Stimulated activated CD8-positive, alpha-beta memory T cell treated with anti-CD3 and anti-CD28 coated beads, Interleukin-4, amount 100 ng/mL, for 1 hour (primary cell): ENCODE results near the gene DOCK4.

ENCODE experiments used
- DNase-seq, 2 donors: peaks; one replicate each; pipeline ENCODE4 v3.0.0-alpha.2; 2020; ENCODE audit warnings: low read depth in 2 of 2, low spot score in 1 of 2

DOCK4 gene

GRCh38 chr7:111780527-111780926 is 425.7 kb downstream of the DOCK4 start:
- DNase-seq, result no peak

- DNase-seq, result no peak
Measured at GRCh38 chr7:111775206-111775605, 431.0 kb downstream of the DOCK4 start.

GRCh38 chr7:111772716-111773115 is 433.5 kb downstream of the DOCK4 start:
- DNase-seq, result no peak

- no peak for DNase-seq
Measured at GRCh38 chr7:111771638-111772037, 434.6 kb downstream of the DOCK4 start.

- DNase-seq, result no peak
Measured at GRCh38 chr7:111770116-111770515, 436.1 kb downstream of the DOCK4 start.

GRCh38 chr7:111765751-111766643 is 440.2 kb downstream of the DOCK4 start:
- no peak for DNase-seq

- DNase-seq, result no peak
Measured at GRCh38 chr7:111763221-111763801, 442.9 kb downstream of the DOCK4 start.

GRCh38 chr7:111762799-111763198 is 443.4 kb downstream of the DOCK4 start:
- DNase-seq, result no peak

GRCh38 chr7:111762211-111762610 is 444.0 kb downstream of the DOCK4 start:
- no peak for DNase-seq

GRCh38 chr7:111760043-111760442 is 446.2 kb downstream of the DOCK4 start:
- DNase-seq, result no peak

- DNase-seq, result no peak
Measured at GRCh38 chr7:111758332-111758731, 447.9 kb downstream of the DOCK4 start.

GRCh38 chr7:111756687-111757178 is 449.5 kb downstream of the DOCK4 start:
- DNase-seq, result no peak

GRCh38 chr7:111755383-111755782 is 450.8 kb downstream of the DOCK4 start:
- DNase-seq, result no peak

GRCh38 chr7:111753968-111754367 is 452.2 kb downstream of the DOCK4 start:
- no peak for DNase-seq

GRCh38 chr7:111752022-111752582 is 454.1 kb downstream of the DOCK4 start:
- peak in 1 of 2 donors; percentile 21 for DNase-seq

- no peak for DNase-seq
Measured at GRCh38 chr7:111750878-111751277, 455.3 kb downstream of the DOCK4 start.

- no peak for DNase-seq
Measured at GRCh38 chr7:111750228-111750627, 456.0 kb downstream of the DOCK4 start.

GRCh38 chr7:111749625-111750024 is 456.6 kb downstream of the DOCK4 start:
- no peak for DNase-seq

GRCh38 chr7:111747718-111748117 is 458.5 kb downstream of the DOCK4 start:
- DNase-seq, result no peak

GRCh38 chr7:111746950-111747349 is 459.2 kb downstream of the DOCK4 start:
- DNase-seq, result no peak

GRCh38 chr7:111744501-111745155 is 461.6 kb downstream of the DOCK4 start:
- DNase-seq, result no peak
